Heart left ventricle (tissue), 16 donors: ENCODE data around the gene CLK3. TPM values are rescaled to one million over a fixed set of nuclear protein-coding genes. Genes with fewer than 3 reads are reported as not detected.

Source experiments
- ATAC-seq, 4 donors: fragments of 200-7000 bp; cut with Tn5 transposase; one replicate each; pipeline ENCODE4 v1.9.1; 2020 to 2022; ENCODE audit warnings: moderate library complexity in 4 of 4, mild to moderate bottlenecking in 3 of 4, moderate number of reproducible peaks in 1 of 4
- DNase-seq, 5 donors: peaks; one replicate each; pipeline ENCODE4 v3.0.0-alpha.2; 2020
- H3K27ac ChIP-seq, 12 donors: fragments of 200-600 bp; sonication (generic) in 4 of 12; one replicate each; pipeline versions ENCODE4 v1.5.0 to v1.8.0; 2016 to 2022; ENCODE audit warnings: mild to moderate bottlenecking in 2 of 12
- H3K27me3 ChIP-seq, 9 donors: fragments of 200-600 bp; sonication (generic) in 2 of 9; one replicate each; pipeline versions ENCODE4 v1.5.1 to v1.8.0; 2016 to 2022; ENCODE audit warnings: mild to moderate bottlenecking in 3 of 9
- H3K36me3 ChIP-seq, 9 donors: fragments of 200-600 bp; sonication (generic) in 2 of 9; one replicate each; pipeline versions ENCODE4 v1.5.0 to v1.8.0; 2018 to 2022; ENCODE audit warnings: mild to moderate bottlenecking in 2 of 9
- H3K4me1 ChIP-seq, 12 donors: fragments of 200-600 bp; sonication (generic) in 4 of 12; one replicate each; pipeline versions ENCODE4 v1.5.0 to v1.8.0; 2016 to 2022; ENCODE audit warnings: mild to moderate bottlenecking in 3 of 12
- H3K4me3 ChIP-seq, 12 donors: fragments of 200-600 bp; sonication (generic) in 4 of 12; one replicate each; pipeline versions ENCODE4 v1.5.0 to v1.8.0; 2017 to 2022; ENCODE audit warnings: mild to moderate bottlenecking in 9 of 12, moderate library complexity in 4 of 12
- H3K9me3 ChIP-seq, 12 donors: fragments of 200-600 bp; sonication (generic) in 4 of 12; one replicate each; pipeline versions ENCODE4 v1.5.0 to v1.8.0; 2016 to 2022; ENCODE audit warnings: mild to moderate bottlenecking in 1 of 12
- CTCF ChIP-seq, 12 donors: fragments of 200-600 bp; sonication (generic) in 4 of 12; IDR thresholded peaks; one replicate each; pipeline versions ENCODE4 v1.5.0 to v1.8.0; 2018 to 2022; ENCODE audit warnings: antibody characterized with exemption in 12 of 12, mild to moderate bottlenecking in 5 of 12
- POLR2A ChIP-seq, 2 donors: fragments of 450-650 bp; IDR thresholded peaks; one replicate each; pipeline ENCODE4 v1.6.1; 2017; ENCODE audit warnings: antibody characterized with exemption in 2 of 2, mild to moderate bottlenecking in 2 of 2, moderate library complexity in 2 of 2
- WGBS, 4 donors: extraction: QIAGEN DNeasy Blood & Tissue Kit in 2 of 4; methylation state at CpG; one replicate each; pipeline versions ENCODE4 v1.1.5 to v1.1.7; 2013 to 2018; 5-methylcytosine and 5-hydroxymethylcytosine counted together
- intact Hi-C, 10 donors: fragments of 100-400 bp; cut with DNase I; formaldehyde crosslinking; loops; one replicate each; pipeline versions ENCODE4 v1.11.1 to v1.14.2; 2022
- polyA plus RNA-seq, 2 donors: library from polyadenylated mRNA; stranded (reverse); fragments of 200-250 nt; gene quantifications; one replicate each; pipeline ENCODE4 v1.2.3, GENCODE V29; 2013
- total RNA-seq, 9 donors: library from RNA; depleted of rRNA in 2 of 9; stranded (reverse); fragments of >200 nt in 2 of 9; fragmentation: NEBNext Ultra II Directional in 3 of 9; extraction: Animal tissue kit (Norgen Biotek cat#: 25700) in 3 of 9; gene quantifications; one replicate each; pipeline versions ENCODE4 v1.1.0 to v1.2.4, GENCODE V29; 2016 to 2023
- donor health status: ischemic (EF 13 %, LVEDD 7.1; RV severe dilation, severe dysfunction).
- donor health status: healthy with polysubstance abuse.
- donor health status: DM: no; HTN: yes; CAD: no.
- donor health status: DM: no; HTN: no; CAD: no.
- donor health status: ischemic (EF 25% LVEDD 6.9; RV normal size, moderate dysfunction).
- donor health status: ischemic (EF 25% LVEDD 5.7; RV mildly dilated, moderate dysfunction).
- donor health status: healthy.
- donor health status: DM: yes; HTN: yes; CAD: no.
- donor health status: ischemic (EF 35%, LVEDD 5.7; RV mildly dilated, moderate dysfunction).
- donor health status: nonischemic (EF 11% LVEDD 7.7; RV severe dilation, severe dysfunction).
- donor health status: DM: yes; HTN: yes; CAD: no.
- donor health status: PGD.
- donor health status: ischemic (EF 29% LVEDD 5.4; RV normal size, mild dysfunction).
- donor health status: nonischemic (EF 23%, LVEDD 6.1; RV moderate dilation, normal function).

The CLK3 gene
- total and polyA plus RNA-seq, 11 donors: 31.0 to 75.9 (median 48.5) TPM

DNA sequence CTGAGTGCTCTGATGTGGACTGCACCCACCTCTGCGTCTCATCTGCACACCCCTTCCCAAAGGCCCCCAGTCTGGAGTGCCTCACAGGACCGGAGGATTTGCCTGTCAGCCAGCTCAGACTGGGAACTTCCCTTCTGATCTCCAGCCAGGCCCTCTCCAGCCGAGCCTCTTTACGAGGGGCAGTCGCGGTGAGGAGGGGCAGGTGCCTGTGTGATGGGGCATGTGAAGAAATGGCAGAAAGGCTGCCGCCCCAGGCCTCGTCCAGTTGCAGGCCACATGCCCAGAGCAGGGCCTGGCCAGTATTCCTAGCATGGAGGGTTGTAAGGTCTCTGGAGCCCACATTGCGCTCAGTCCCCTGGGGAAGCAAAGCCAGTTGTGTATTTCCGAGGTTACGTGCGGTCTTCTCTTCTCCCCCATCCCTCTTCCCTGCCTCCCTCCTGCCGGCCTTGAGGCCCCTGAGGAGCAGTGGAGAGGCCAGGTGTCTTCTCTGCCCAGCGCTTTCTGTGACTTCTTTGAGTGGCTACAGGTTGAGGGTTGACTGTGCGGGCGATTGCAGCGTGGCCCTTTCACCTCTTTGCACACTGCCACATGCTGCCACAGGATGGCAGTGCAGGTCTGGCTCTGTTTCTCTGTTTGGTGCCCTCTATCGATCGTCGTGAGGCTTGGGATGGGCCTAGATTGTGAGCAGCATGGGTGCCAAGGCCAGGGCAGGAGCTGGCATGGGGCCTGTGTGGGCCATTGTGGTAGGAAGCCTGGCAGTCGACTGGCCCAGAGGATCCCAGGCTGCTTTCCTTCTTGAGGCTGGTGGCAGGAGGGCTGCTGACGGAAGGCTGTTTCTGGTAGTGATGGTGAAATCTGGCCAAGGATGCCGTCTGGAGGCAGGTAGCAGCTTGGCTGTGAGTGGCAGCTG lies 5.3 kb downstream of the CLK3 start:
- TF ChIP-seq POLR2A (IDR thresholded peaks at IDR 0.05) (no peak), CTCF (IDR thresholded peaks at IDR 0.05) (peak; percentile 49 to 87 (median 68))

GRCh38 chr15:74621546-74621920 lies 5.9 kb downstream of the CLK3 start:
- WGBS, 4 donors: 79 to 87% (median 83%) methylated on average over 12 to 16 of the region's 16 CpGs
- TF ChIP-seq POLR2A (IDR thresholded peaks at IDR 0.05) (no peak), CTCF (IDR thresholded peaks at IDR 0.05) (no peak)
- H3K27ac ChIP-seq: no peak overlapping the region
- H3K9me3 ChIP-seq: no peaks in the 10 kb centered on the region
- no peak overlapping the region for H3K4me3 ChIP-seq
- intact Hi-C loops: loop anchor here in 1 of 10 donors (5.0 kb wide), 1 partner anchor 244 kb away; no protein-coding TSS in a partner anchor
- peaks cover 3 to 54% (median 39%) of the 10 kb centered on the region in 12 donors for H3K4me1 ChIP-seq
- ATAC-seq (no peak), DNase-seq (no peak)
- H3K36me3 ChIP-seq: peaks cover 12 to 93% (median 76%) of the 10 kb centered on the region in 9 donors
- no peaks in the 10 kb centered on the region for H3K27me3 ChIP-seq

More for the DNA sequence above, 5.3 kb downstream of the CLK3 start:
- Histone ChIP-seq H3K36me3 (peaks cover 11 to 86% (median 69%) of the 10 kb centered on the region in 9 donors), H3K4me1 (peaks cover 3 to 58% (median 40%) of the 10 kb centered on the region in 12 donors), H3K9me3 (no peaks in the 10 kb centered on the region), H3K4me3 (no peak overlapping the region), H3K27ac (peak overlapping the region in 1 of 12 donors; percentile 14), H3K27me3 (no peaks in the 10 kb centered on the region)
- intact Hi-C loops: loop anchor here in 1 of 10 donors (5.0 kb wide), 1 partner anchor 244 kb away; no protein-coding TSS in a partner anchor
- 55 to 59% (median 56%) methylated on average over 23 of the region's 23 CpGs for WGBS, 4 donors
- DNase-seq: peak in 4 of 5 donors; percentile 55 to 81 (median 74)
- peak; percentile 47 to 61 (median 56) for ATAC-seq

DNA sequence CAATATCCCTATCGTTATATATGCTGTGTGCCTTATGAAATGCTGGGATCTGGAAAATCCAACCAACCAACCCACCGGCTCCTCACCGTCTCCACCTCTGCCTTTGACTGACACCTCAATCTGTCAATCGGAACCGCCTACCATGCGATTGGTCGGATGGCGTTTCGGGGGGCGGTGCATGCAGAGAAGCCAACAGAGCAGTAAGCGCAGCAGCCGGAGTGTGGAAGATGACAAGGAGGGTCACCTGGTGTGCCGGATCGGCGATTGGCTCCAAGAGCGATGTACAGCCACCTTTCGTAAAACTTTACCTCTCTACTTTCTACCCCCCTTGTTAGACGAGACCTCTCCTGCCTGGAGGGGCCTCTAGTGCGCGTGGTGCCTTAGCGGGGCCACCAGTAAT lies 6.3 kb downstream of the CLK3 start:
- Histone ChIP-seq H3K27ac (no peak overlapping the region), H3K4me3 (no peak overlapping the region), H3K36me3 (peaks cover 12 to 97% (median 80%) of the 10 kb centered on the region in 9 donors), H3K9me3 (no peaks in the 10 kb centered on the region), H3K4me1 (peaks cover 3 to 50% (median 36%) of the 10 kb centered on the region in 12 donors), H3K27me3 (no peaks in the 10 kb centered on the region)
- intact Hi-C loops: loop anchor here in 1 of 10 donors (5.0 kb wide), 1 partner anchor 245 kb away; no protein-coding TSS in a partner anchor
- TF ChIP-seq POLR2A (IDR thresholded peaks at IDR 0.05) (no peak), CTCF (IDR thresholded peaks at IDR 0.05) (no peak)
- DNase-seq (no peak), ATAC-seq (no peak)
- WGBS, 4 donors: 84 to 90% (median 86%) methylated on average over 21 of the region's 21 CpGs

DNA sequence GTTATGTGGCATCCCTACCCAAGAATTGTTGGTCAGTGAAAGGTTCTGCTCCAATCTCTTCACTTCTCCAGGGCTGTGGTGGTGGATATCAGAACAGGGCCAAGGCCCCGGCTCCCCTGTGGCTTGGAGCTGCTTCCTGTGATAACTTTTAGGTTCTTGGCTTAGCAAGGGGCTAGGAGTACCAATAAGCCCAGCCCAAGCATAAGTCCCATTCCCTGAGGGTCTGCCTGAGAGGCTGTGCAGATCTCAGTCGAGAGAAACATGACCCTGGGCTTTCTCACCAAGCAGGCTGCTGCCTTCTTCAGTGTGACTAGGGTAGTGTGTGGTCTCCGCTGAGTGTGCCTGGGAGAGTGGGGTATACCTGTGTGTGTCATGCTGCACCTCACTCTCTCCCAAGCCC lies 7.1 kb downstream of the CLK3 start:
- WGBS, 4 donors: 73 to 89% (median 82%) methylated on average over 3 of the region's 3 CpGs
- peaks cover 12 to 98% (median 88%) of the 10 kb centered on the region in 9 donors for H3K36me3 ChIP-seq
- DNase-seq: no peak
- no peaks in the 10 kb centered on the region for H3K9me3 ChIP-seq
- no peaks in the 10 kb centered on the region for H3K27me3 ChIP-seq
- intact Hi-C loops: loop anchor here in 1 of 10 donors (5.0 kb wide), 1 partner anchor 245 kb away; no protein-coding TSS in a partner anchor
- H3K4me3 ChIP-seq: no peak overlapping the region
- ATAC-seq: no peak
- TF ChIP-seq CTCF (IDR thresholded peaks at IDR 0.05): no peak
- no peak for TF ChIP-seq POLR2A (IDR thresholded peaks at IDR 0.05)
- H3K4me1 ChIP-seq: peaks cover 0 to 42% (median 28%) of the 10 kb centered on the region in 12 donors
- H3K27ac ChIP-seq: no peak overlapping the region
